OCI-M1 (cell line): ENCODE measurements around the gene NLRP9.
"Not testable (repeated sequence)": the region's sequence is repeated elsewhere in the genome, so short reads cannot be mapped to it uniquely, and the experiment has no call there.

Experiments
- DNase-seq: peaks from one replicate; lab custom pipeline; 2025; lab: John Stamatoyannopoulos, UW

The NLRP9 gene

GRCh38 chr19:55738302-55738701 is at the start of gene NLRP9:
TSS of gene NLRP9 (minus strand) at chr19:55738402. CDS start at chr19:55738374, 28 bp downstream.
- DNase-seq: no peak

DNA sequence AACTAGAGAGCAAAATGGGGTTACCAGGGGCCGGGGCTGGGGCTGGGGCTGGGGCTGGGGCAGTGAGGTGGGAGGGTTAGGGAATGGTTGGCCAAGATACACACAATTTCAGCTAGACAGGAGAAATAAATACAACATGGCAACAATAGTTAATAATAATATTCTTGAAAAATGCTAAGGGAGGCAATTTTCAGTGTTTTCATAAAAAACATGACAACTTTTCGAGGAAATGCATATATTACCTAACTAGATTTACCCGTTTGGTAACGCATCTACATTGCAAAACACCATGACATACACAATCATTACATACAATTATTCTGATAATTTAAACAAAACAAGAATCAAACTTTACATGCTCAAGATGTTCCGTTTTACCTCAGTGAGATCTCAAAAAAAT is 42.9 kb upstream of the NLRP9 start:
- DNase-seq: no peak

- DNase-seq: no peak
Observed at GRCh38 chr19:55778331-55778730, 40.1 kb upstream of the NLRP9 start.

- peak; percentile 26 for DNase-seq
Observed at GRCh38 chr19:55777528-55777927, 39.3 kb upstream of the NLRP9 start.

- DNase-seq: not testable (repeated sequence)
Observed at GRCh38 chr19:55769632-55770031, 31.4 kb upstream of the NLRP9 start.

DNA sequence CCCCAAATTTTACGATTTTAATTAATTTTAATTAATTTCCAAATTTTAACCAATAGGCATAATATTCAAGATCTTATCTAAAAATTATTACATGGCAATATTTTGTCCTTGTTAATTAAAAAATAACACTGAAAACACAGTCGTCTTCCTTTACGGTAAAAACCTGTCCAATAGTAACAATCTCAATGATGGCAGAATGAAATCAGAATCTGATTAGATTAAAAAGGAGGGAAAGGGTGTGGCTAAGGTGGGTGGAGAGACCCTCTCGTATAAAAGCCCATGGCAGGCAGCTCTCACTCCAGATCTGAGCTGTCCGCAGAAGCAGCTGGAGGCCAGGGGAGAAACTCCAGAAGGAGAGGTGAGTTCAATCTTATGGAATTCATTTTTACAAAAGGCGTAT is 30.6 kb upstream of the NLRP9 start, which contains the start of gene RFPL4AL1:
Gene RFPL4AL1, plus strand, starts transcription at position 301 of the 400 bp plus-strand sequence. CDS start 2,687 bp downstream, outside the sequence.
- DNase-seq: not testable (repeated sequence)

DNA sequence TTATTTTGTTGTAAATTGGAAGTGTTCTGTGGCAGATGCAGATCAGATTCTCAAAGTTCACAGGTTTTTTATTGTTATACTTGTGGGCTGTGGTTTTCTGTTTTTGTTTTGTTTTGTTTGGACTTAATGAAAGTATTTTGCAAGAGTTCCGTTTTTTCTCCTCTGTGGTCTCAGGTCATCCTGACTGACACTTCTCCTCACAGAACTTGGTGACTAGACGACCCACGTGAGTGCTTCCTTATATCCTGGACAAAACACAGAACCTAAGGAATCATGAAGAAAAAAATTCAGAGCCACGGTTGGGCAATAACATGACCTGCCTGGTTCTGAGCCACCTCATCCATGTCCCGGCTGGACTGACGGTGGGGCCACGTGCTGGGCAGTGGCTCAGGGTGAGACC is 28.3 kb upstream of the NLRP9 start:
- peak; percentile 46 for DNase-seq

DNA sequence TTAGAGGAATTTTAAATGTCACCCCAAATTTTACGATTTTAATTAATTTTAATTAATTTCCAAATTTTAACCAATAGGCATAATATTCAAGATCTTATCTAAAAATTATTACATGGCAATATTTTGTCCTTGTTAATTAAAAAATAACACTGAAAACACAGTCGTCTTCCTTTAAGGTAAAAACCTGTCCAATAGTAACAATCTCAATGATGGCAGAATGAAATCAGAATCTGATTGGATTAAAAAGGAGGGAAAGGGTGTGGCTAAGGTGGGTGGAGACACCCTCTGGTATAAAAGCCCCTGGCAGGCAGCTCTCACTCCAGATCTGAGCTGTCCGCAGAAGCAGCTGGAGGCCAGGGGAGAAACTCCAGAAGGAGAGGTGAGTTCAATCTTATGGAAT is 20.6 kb upstream of the NLRP9 start, which contains the start of gene RFPL4A:
Gene RFPL4A, plus strand, starts transcription at position 301 of the 400 bp plus-strand sequence. CDS start 2,704 bp downstream, outside the sequence.
- DNase-seq: not testable (repeated sequence)

DNA sequence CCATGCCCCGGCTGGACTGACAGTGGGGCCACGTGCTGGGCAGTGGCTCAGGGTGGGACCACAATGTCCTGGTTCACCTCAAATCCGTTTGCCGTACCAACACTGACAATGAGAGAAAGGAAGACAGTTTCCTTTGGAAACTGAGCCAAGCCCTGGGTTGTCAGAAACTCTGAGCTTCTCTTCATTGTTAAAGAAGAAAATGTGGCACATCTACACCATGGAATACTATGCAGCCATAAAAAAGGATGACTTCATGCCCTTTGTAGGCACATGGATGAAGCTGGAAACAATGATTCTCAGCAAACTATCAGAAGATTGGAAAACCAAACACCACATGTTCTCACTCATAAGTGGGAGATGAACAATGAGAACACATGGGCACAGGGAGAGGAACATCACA is 18.6 kb upstream of the NLRP9 start:
- not testable (repeated sequence) for DNase-seq

DNA sequence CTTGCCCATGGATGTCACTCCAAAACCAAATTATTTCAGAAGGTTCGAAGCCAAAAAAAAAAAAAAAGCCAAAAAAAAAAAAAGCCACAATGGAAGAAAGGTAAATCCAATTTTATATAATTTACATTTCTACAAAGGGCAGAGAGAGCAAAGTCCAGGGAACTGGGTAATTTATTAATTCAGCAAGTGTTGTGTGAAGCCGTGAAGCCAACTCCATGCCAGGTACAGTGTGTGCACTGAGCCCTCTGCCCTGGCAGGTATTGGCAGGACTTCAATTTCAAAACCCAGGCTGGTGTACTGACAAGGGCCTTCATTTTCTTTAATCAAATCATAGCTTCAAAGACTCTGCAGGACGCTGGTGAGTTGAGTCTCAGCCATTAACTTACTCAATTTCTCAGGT is 15.2 kb upstream of the NLRP9 start:
- no peak for DNase-seq

DNA sequence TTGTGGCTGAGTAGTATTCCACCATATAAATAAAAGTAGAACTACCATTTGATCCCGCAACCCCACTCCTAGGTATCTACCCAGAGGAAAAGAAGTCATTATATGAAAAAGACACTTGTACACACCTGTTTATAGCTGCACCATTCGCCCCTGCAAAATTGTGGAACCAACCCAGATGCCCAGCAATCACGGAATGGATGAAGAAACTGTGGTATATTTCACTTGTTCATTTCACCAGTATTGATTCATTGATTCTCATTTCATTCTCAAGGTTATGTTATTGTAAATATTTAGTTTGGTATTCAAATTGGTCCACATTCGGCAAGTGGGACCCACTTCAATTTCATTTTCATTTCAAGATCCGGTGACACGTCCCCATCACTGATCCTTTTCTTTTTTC is 12.5 kb upstream of the NLRP9 start:
- DNase-seq: no peak

DNA sequence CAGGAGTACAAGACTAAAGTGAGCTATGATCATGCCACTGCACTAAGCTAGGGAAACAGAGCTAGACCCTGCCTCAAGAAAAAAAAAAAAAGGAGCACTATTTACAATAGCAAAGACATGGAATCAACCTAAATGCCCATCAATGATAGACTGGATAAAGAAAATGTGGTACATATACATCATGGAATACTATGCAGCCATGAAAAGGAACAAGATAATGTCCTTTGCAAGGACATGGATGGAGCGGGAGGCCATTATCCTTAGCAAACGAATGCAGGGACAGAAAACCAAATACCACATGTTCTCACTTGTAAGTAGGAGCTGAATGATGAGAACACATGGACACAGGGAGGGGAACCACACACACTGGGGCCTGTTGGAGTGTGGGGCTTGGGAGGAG is 7.8 kb downstream of the NLRP9 start:
- DNase-seq: not testable (repeated sequence)

GRCh38 chr19:55723491-55723890 is 14.7 kb downstream of the NLRP9 start:
- DNase-seq: no peak

DNA sequence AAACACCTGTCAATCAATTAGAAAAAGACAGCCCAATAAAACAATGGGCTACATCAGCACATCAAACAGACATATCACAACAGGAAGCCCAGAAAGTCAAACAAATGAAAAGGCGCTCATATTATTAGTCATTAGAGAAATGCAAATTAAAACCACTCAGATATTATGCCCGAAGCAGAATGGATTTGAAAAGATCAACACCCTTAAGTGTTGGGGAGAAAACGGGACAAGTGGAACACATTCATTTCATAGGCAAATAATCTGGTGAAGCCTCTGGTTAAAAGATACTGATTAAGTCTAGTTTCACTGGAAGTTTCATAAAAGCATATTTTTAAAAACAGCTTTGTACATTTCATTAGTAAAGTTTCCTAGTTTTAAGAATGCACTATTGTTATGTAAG is 17.4 kb downstream of the NLRP9 start:
- DNase-seq: no peak

GRCh38 chr19:55720214-55720746 is 17.9 kb downstream of the NLRP9 start:
- DNase-seq: no peak

DNA sequence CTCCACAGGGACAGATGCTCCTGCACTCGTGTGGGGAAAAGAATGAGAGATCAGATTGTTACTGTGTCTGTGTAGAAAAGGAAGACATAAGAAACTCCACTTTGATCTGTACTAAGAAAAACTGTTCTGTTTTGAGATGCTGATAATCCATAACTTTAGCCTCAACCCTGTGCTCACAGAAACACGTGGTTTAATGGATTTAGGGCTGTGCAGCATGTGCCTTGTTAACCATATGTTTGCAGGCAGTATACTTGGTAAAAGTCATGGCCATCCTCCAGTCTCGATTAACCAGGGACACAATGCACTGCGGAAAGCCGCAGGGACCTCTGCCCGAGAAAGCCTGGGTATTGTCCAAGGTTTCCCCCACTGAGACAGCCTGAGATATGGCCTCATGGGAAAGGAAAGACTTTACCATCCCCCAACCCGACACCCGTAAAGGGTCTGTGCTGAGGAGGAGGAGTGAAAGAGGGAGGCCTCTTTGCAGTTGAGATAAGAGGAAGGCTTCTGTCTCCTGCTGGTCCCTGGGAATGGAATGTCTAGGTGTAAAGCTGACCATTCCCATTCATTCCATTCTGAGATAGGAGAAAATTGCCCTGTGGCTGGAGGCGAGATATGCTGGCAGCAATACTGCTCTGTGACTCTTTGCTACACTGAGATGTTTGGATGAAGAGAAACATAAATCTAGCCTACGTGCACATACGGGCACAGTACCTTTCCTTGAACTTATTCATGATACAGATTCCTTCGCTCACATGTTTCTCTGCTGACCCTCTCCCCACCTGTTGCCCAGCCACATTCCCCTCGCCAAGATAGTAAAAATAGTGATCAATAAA is 20.1 kb downstream of the NLRP9 start:
- not testable (repeated sequence) for DNase-seq

- DNase-seq: no peak
Observed at GRCh38 chr19:55717251-55717650, 21.0 kb downstream of the NLRP9 start.

- no peak for DNase-seq
Observed at GRCh38 chr19:55716531-55716930, 21.7 kb downstream of the NLRP9 start.

- no peak for DNase-seq
Observed at GRCh38 chr19:55712804-55713631, 25.2 kb downstream of the NLRP9 start.

GRCh38 chr19:55711719-55712118 is 26.5 kb downstream of the NLRP9 start:
- no peak for DNase-seq

- no peak for DNase-seq
Observed at GRCh38 chr19:55705972-55706371, 32.2 kb downstream of the NLRP9 start.

- DNase-seq: no peak
Observed at GRCh38 chr19:55704494-55705245, 33.5 kb downstream of the NLRP9 start.
